Stimulated activated CD4-positive, alpha-beta T cell treated with anti-CD3 and anti-CD28 coated beads, Interleukin-1b, Interleukin-23, amount 100 ng/mL, for 24 hours (primary cell): ENCODE results near the gene CDH12.
"Not testable (repeated sequence)": the region's sequence is repeated elsewhere in the genome, so short reads cannot be mapped to it uniquely, and the experiment has no call there.

Source experiments
- DNase-seq, 4 experiments: peaks; one replicate each; pipeline ENCODE4 v3.0.0-alpha.2; 2020; ENCODE audit warnings: low read depth in 4 of 4, low spot score in 1 of 4

Gene CDH12

DNA sequence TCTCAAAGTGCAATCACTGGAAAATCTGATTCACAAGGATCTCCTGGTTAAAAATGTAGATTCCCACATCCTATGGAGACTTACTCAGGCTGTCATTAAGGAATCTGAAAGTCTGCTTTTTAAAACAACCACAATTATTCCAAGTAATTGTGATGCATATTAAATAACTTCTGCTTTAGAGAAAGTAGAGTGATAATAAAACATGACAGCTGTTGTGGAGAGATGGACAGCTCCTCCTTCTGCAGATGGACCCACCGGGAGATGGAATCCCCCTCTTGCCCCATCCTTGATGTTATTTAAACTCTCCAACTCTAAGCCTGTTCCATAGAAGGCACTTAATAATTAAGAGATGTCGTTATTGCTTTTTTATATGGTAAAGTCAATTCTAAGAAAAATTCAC lies 802.2 kb downstream of the CDH12 start:
- DNase-seq = no peak

DNA sequence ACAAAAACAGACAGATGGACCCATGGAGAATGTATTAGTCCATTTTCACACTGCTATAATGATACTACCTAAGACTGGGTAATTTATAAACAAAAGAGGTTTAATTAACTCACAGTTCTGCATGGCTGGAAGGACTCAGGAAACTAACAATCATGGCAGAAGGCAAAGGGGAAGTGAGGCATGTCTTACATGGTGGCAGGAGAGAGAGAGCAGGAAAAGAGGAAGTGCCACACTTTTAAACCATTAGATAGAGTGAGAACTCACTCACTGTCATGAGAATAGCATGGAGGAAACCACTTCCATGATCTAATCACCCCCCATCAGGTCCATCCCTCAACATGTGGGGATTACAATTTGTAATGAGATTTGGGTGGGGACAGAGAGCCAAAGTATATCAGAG lies 808.9 kb downstream of the CDH12 start:
- no peak for DNase-seq

GRCh38 chr5:22036061-22036460 lies 817.1 kb downstream of the CDH12 start:
- DNase-seq = no peak

DNA sequence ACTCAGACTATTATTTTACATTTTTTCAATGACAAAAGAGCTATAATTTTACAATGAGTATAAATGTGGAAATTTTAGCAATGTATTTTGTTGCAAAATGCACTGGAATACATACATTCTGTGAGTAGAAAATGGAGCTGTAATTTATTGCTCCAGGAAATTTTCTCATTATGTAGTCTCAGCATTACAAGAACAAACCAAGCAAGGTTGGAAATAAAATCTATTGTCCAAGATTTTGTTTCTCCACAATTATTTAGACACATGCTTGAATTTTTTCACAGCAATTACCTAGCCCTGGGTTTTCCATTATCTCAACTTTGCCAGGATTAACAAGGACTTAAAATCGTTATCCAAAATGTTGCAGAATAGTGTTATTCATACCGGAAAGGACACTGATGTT lies 820.1 kb downstream of the CDH12 start:
- no peak for DNase-seq

- DNase-seq = no peak
Observed at GRCh38 chr5:22023784-22024183, 829.4 kb downstream of the CDH12 start.

DNA sequence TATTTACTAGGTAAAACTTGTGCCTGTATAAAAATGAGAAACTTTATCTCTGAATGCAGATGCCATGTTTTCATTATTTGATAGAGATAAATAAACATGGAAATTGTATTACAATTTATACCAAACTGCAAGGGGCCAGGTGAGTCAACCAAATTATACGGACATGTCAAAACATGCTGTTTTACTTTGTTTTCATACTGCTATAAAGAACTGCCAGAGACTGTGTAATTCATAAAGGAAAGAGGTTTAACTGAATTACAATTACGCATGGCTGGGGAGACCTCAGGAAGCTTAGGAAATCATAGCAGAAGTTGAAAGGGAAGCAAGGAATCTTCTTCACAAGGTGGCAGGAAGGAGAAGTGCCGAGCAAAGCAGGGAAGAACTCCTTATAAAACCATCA lies 840.3 kb downstream of the CDH12 start:
- DNase-seq = not testable (repeated sequence)

- not testable (repeated sequence) for DNase-seq
Observed at GRCh38 chr5:22010808-22011207, 842.3 kb downstream of the CDH12 start.

DNA sequence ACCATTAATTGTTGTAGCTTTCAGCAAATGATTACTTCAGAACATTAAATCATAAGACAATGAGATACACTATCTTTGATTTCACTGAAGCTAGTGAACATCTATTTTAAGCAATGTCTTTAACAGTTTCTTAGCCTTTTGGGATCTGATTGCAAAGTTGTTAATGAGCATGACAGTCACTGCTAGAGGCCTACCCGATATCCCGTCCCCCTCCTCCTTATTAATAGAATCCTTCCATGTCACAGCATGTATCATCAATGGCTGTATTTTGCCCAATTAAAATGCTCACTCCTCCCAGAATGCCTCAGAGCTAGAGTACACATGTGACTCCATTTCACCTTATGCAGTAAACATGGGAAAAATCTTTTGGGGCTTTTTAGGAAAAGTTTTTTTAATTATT lies 852.0 kb downstream of the CDH12 start:
- not testable (repeated sequence) for DNase-seq

GRCh38 chr5:21985799-21986198 lies 867.3 kb downstream of the CDH12 start:
- DNase-seq = not testable (repeated sequence)

DNA sequence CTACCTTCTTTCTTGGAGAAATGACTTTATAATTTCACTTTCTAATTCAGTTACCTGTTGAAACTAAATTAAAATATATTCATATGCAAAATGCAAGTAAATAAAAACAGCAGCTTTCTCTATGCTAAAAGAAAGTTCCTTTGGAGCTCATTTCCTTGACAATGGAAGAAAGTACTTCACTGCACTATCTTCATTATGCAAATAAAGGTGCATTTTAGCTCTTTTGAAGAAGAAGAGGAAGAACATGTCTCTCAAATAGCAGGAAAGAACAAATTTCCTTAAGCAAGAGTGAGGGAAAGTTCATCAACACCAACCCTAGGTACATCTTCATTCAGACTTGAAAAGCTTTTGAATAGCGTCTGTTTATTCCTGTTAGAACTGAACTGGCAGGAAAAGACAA lies 901.6 kb downstream of the CDH12 start:
- not testable (repeated sequence) for DNase-seq

DNA sequence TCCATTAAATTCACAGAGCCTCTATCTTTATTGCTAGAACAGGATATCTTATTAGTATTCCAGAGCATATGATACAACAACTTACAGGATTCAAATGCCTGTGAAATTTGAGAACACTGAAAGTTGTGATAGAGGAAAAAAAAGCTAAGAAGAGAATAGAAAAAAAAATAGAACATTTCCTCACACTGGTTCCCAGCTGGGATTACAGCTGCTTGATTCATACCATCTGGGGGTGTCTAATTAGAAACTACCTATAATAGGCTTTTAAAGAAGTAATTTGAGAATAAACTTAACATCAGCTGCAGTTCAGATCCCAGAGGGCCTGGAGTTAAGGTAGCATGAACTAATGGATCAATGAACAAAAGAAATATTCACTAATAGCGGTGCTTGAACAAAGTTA lies 922.0 kb downstream of the CDH12 start:
- DNase-seq = no peak

DNA sequence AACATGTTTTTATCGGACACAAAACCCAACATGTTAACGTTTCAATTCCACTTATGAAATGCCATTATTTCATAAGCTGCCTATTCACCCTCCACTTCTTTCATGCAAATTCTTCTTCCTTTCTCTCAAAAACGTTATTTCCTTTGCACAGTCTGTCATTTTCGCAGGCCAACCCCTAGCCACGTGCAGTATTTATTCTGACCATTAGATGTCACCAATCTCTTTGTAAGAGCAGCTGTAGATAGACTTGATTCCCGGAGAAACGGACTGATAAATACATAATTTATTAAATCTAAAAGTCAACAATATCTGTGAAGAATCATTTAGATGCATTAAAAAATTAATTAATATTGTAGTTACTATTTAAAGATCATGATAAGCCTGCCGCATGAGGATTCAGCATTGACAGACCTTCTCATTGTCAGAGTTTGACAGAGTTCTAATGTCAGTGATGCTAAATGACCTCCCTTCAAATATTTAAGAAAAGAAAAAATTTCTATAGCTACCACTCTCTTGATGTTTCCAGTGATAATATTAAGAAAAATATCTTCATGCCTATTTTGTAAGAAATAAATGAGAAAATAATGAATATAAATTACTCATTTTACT lies 933.6 kb downstream of the CDH12 start:
- no peak for DNase-seq

GRCh38 chr5:21918451-21918850 lies 934.7 kb downstream of the CDH12 start:
- DNase-seq = no peak

DNA sequence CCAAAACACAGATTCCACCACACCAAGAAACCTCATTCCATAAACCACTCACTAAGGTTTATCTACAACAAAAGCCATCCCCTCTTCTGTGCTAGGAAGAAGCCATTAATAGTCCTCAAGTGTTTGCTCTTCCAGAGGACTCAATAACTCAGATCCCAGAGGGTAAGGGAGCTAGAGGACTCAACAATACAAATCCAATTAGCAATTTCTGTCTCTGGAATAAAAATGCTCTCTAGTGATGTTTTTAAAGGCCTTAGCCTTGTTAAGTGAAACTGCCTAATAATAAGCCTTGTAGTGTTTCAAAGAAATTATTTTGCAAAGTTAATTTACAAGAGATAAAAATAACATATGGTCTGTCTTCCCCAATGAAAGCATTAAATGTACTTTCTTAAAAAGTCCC lies 942.4 kb downstream of the CDH12 start:
- no peak for DNase-seq

GRCh38 chr5:21895766-21896350 lies 957.3 kb downstream of the CDH12 start:
- DNase-seq = no peak

GRCh38 chr5:21893161-21893560 lies 960.0 kb downstream of the CDH12 start:
- DNase-seq = no peak

- no peak for DNase-seq
Observed at GRCh38 chr5:21889581-21889980, 963.6 kb downstream of the CDH12 start.

DNA sequence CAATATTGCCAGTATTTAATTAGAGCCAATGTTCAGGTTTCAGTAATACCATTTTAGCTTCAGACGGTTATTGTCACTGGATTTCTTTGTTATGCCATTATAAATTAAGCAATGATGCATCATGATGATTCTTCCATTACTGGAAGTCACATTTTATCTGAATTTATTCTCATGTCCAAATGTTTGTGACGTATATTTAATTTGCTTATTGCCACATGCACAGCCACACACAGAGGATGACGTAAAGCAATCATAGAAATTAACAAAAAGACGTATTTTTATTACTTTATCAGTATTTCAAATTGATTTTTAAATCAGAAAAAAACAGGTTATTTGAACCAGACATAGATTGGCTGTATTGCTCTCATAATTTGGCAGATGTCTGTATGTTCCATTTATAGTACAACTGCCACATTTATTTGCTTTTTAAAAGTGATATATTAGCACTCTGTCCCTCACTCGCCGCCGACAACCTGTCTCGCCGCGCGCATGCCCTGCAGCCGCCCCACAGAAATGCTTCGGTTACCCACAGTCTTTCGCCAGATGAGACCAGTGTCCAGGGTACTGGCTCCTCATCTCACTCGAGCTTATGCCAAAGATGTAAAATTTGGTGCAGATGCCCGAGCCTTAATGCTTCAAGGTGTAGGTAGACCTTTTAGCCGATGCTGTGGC lies 970.9 kb downstream of the CDH12 start:
- no peak for DNase-seq

- DNase-seq = no peak
Observed at GRCh38 chr5:21880164-21880563, 973.0 kb downstream of the CDH12 start.

- DNase-seq = no peak
Observed at GRCh38 chr5:21862986-21863385, 990.2 kb downstream of the CDH12 start.

DNA sequence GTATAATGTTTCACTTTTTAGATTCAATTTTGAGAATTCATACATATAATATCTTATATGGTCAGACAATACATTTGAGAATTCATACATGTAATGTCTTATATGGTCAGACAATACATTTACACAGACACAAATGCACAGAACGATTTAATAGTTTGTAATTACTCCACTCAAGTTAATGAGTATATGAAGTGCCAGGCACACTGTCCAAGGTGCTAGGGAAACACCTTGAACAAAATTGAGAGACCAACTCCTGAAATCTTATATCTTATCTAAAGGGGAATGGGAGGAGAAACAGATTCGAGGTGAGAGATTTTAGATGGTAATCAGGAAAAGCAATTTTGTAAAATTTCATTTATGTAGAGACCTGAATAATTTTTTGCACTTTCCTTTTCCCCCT lies 994.7 kb downstream of the CDH12 start:
- no peak for DNase-seq

DNA sequence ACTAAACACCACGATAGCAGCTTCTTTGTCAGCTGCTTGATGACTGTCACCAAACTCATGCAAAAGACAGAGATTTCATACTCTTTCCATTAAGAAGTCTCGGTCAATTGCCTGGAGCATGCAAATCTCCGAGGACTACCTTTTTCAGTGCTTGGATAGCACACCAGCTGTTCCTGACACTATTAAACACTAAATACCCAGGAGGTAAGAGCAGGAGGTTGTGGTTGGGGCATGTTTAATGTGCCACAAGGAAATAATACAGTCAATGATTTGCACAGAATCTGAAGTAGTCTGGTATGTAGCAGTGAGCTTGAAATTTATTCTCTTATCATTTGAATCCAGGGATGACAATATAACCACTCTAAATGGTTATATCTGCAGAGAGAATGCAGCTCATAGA lies 996.2 kb downstream of the CDH12 start:
- no peak for DNase-seq

- DNase-seq = no peak
Observed at GRCh38 chr5:21847300-21847699, 1005.8 kb downstream of the CDH12 start.
